T-helper 17 cell (primary cell): ENCODE measurements around the gene CCDC6. TPM values are rescaled to one million over a fixed set of nuclear protein-coding genes. Genes with fewer than 3 reads are reported as not detected.
"Not testable (repeated sequence)": the region's sequence is repeated elsewhere in the genome, so short reads cannot be mapped to it uniquely, and the experiment has no call there.

ENCODE experiments used
- ATAC-seq: fragments of 150-1000 bp; cut with Tn5 transposase; 2 replicates; pipeline ENCODE4 v1.10.0; 2021; ENCODE audit warnings: mild to moderate bottlenecking, moderate library complexity
- DNase-seq, 3 donors: peaks; one replicate each; pipeline versions ENCODE4 v3.0.0 to v3.0.0-alpha.2; 2020 to 2021
- H3K9me3 ChIP-seq: one replicate; pipeline ENCODE4 v1.7.0; 2013; ENCODE audit warnings: low read length, mild to moderate bottlenecking; ENCODE audit not compliant: control insufficient read depth, poor library complexity, severe bottlenecking
- H3K27ac Mint-ChIP-seq: one replicate; pipeline ENCODE4 v1.8.0; 2022; ENCODE audit warnings: mild to moderate bottlenecking, moderate library complexity, mixed read lengths
- H3K27me3 Mint-ChIP-seq: one replicate; pipeline ENCODE4 v1.8.0; 2022; ENCODE audit warnings: mixed read lengths
- H3K36me3 Mint-ChIP-seq: one replicate; pipeline ENCODE4 v1.8.0; 2022; ENCODE audit warnings: low read depth, mixed read lengths
- H3K4me1 Mint-ChIP-seq: one replicate; pipeline ENCODE4 v1.8.0; 2022; ENCODE audit warnings: mild to moderate bottlenecking, mixed read lengths
- H3K4me3 Mint-ChIP-seq: one replicate; pipeline ENCODE4 v1.8.0; 2022; ENCODE audit warnings: mild to moderate bottlenecking, moderate library complexity, mixed read lengths
- total RNA-seq, 4 donors: library from RNA in 2 of 4; stranded (reverse) in 2 of 4; gene quantifications; one replicate each; pipeline ENCODE4 v1.2.3 and lab custom pipeline; 2022 to 2026

The CCDC6 gene
- 10 to 100 TPM; 25.3 to 27.0 TPM for total RNA-seq
- total RNA-seq (lab: John Stamatoyannopoulos, UW), result 24.5 to 40.5 reads per million in 2 donors

DNA sequence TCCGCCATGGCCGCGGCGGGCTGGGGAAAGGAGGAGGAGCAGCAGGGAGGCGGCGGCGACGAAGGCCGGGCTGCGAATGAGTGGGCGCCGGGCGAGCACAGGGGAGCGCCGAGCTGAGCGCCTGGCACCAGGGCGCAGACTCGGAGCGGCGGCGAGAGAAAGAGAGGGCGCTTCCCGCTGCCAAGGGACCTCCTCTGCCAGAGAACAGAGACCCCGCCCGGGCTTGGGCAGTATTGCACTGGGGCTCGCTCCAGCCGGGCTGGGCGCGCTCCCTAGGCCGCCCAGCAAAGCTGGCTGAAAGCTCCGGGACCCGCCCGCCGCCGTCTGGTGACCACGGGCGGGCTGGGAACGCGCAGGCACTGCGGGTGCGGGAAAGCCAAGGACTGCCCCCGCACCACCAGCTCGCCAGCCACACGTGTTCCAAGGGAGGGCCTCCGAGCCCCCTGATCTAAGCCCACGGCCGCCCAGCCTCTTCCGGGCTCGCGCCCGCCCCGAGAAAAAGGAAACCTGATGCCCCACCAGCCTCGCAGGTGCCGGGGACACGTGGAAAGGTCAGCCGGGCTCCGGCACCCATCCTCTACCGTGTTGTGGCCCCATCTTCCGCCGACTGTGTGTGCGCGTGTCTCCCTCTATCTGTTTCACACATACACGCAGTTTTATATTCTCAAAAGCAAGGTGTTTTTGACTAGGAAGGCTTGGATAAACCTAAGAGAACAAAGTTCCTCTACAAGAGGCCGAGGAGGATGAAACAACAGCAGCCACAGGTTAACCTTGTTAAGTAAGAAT, at the start of gene CCDC6:
TSS of gene CCDC6 (minus strand) at position 140 of the 786 bp plus-strand sequence. CDS start at position 8, 132 bp downstream.
- Mint-ChIP-seq H3K36me3 (peaks cover 3% of the 10 kb centered on the region), H3K4me1 (peaks cover 54% of the 10 kb centered on the region), H3K27me3 (no peaks in the 10 kb centered on the region), H3K27ac (peak within 1 kb of the TSS; percentile 98), H3K4me3 (peak within 1 kb of the TSS; percentile 98)
- peak; percentile 84 to 92 (median 86) for DNase-seq
- peak; percentile 87 for ATAC-seq
- H3K9me3 ChIP-seq, result no peaks in the 10 kb centered on the region

DNA sequence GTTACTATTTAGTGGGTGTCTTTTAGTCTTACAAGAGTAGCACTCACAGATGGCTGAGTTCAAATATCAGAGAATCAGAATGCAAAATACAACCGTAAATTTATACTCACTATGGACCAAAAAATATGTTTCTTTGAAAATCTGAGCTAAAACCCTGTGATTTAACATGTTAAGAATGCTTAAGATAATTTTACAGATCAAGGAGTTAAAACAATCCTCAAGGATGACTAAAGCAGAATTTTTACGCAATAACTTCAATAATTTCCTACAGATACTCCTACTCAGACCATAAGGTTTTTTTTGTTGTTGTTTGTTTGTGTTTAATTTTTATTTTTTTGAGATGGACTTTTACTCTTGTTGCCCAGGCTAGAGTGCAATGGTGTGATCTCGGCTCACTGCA, 47.9 kb upstream of the CCDC6 start:
- Mint-ChIP-seq H3K27ac (no peak overlapping the region), H3K4me1 (no peaks in the 10 kb centered on the region), H3K27me3 (peaks cover 14% of the 10 kb centered on the region), H3K4me3 (no peak overlapping the region), H3K36me3 (no peaks in the 10 kb centered on the region)
- ATAC-seq (no peak), DNase-seq (no peak)
- H3K9me3 ChIP-seq, result no peaks in the 10 kb centered on the region

DNA sequence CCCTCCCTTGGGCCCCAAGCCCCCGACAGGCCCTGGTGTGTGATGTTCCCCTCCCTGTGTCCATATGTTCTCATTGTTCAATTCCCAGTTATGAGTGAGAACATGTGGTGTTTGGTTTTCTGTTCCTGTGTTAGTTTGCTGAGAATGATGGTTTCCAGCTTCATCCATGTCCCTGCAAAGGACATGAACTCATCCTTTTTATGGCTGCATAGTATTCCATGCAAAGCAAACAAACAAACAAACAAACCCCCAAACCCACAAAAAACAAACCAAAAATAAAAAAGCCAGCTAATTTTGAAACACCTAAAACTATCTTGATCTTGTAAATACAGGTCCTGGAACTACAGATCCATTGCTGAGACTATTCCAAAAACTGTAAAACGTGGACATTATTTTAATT, 47.4 kb upstream of the CCDC6 start:
- ATAC-seq, H3K36me3 Mint-ChIP-seq, H3K9me3 ChIP-seq, H3K27ac Mint-ChIP-seq, DNase-seq, H3K4me1 Mint-ChIP-seq, H3K4me3 Mint-ChIP-seq: not testable (repeated sequence)
- H3K27me3 Mint-ChIP-seq, result peaks cover 13% of the 10 kb centered on the region

DNA sequence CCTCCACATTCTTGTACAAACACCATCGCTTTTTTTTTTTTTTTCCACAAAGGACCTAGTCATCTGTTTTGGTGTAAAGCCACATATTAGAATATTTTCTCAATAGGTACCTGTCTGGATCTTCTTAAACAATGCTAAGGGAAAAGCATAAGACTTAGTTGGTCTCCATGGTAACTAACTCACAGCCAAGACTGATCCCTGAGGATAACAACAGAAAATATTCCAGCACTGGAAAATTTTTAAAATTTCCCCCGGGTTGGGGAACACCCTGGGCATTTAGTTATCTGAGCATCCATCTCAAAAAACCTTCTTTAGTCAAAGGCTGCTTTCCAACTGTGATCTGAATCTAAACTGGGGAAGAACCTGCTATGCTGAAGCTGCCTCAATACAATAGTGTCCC, 43.7 kb upstream of the CCDC6 start:
- DNase-seq (no peak), ATAC-seq (no peak)
- Mint-ChIP-seq H3K4me3 (no peak overlapping the region), H3K4me1 (no peaks in the 10 kb centered on the region), H3K36me3 (peaks cover 2% of the 10 kb centered on the region), H3K27me3 (peaks cover 22% of the 10 kb centered on the region), H3K27ac (no peak overlapping the region)
- no peaks in the 10 kb centered on the region for H3K9me3 ChIP-seq

DNA sequence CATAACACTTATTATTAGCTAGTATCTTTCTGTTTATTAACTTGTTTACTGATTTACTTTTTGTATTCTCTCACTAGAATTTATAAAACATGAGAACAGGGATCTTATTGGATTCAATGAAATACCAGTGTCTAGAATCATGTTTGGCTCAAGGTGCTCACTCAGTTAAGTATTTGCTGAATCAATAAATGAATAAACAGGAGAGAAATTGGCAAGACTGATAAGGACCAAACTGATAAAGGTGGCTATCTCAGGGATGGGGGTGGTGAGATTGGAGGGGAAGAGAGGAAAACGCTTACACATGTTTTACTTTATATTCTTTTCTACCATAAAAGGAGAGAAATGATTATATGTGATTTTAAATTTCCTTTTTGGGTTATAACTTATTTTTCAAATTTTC, 43.3 kb upstream of the CCDC6 start:
- peaks cover 25% of the 10 kb centered on the region for H3K27me3 Mint-ChIP-seq
- peaks cover 2% of the 10 kb centered on the region for H3K36me3 Mint-ChIP-seq
- H3K27ac Mint-ChIP-seq, result no peak overlapping the region
- H3K4me1 Mint-ChIP-seq, result no peaks in the 10 kb centered on the region
- H3K4me3 Mint-ChIP-seq, result no peak overlapping the region
- ATAC-seq (no peak), DNase-seq (no peak)
- H3K9me3 ChIP-seq, result no peaks in the 10 kb centered on the region

DNA sequence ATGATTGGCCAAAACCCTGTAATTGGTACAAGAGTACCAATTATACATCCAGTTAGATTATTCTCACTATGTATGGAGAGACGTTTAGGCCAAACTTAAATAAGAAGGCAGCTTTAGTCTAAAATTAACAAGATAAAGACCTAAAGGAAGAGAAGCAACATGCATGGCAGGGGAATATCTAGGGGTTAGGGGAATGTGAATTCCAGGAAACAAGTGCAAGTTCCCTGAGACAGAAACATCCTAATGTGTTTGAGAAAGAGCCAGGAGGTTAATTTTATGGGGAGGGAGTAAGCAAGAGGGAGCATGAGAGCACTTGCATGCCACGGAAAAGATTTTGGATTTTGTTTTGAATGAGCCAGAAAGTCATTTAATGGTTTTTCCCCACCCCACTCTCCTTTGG, 39.6 kb upstream of the CCDC6 start:
- DNase-seq (no peak), ATAC-seq (no peak)
- H3K4me1 Mint-ChIP-seq, result no peaks in the 10 kb centered on the region
- peaks cover 30% of the 10 kb centered on the region for H3K27me3 Mint-ChIP-seq
- peaks cover 2% of the 10 kb centered on the region for H3K36me3 Mint-ChIP-seq
- H3K27ac Mint-ChIP-seq, result no peak overlapping the region
- no peaks in the 10 kb centered on the region for H3K9me3 ChIP-seq
- no peak overlapping the region for H3K4me3 Mint-ChIP-seq

DNA sequence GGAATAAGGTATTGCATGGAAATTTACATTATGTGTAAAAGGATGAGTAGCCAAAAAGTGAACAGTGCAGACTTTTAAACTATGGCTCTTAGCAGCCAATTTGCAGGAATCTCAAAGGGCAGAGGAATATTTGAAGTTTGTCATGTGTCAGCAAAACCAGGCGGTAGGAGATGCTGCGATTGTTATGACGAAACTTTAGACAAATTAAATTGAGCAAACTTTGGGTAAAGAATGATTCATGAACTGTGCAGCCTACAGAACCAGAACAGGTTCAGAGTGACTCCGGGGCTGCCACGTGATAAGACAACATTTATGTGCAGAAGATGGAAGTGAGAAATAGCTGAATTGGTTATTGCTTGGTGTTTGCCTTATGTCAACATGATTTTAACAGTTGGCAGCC, 39.2 kb upstream of the CCDC6 start:
- ATAC-seq (no peak), DNase-seq (no peak)
- Mint-ChIP-seq H3K27ac (no peak overlapping the region), H3K4me3 (no peak overlapping the region), H3K4me1 (no peaks in the 10 kb centered on the region), H3K27me3 (peaks cover 30% of the 10 kb centered on the region), H3K36me3 (peaks cover 2% of the 10 kb centered on the region)
- H3K9me3 ChIP-seq, result no peaks in the 10 kb centered on the region

DNA sequence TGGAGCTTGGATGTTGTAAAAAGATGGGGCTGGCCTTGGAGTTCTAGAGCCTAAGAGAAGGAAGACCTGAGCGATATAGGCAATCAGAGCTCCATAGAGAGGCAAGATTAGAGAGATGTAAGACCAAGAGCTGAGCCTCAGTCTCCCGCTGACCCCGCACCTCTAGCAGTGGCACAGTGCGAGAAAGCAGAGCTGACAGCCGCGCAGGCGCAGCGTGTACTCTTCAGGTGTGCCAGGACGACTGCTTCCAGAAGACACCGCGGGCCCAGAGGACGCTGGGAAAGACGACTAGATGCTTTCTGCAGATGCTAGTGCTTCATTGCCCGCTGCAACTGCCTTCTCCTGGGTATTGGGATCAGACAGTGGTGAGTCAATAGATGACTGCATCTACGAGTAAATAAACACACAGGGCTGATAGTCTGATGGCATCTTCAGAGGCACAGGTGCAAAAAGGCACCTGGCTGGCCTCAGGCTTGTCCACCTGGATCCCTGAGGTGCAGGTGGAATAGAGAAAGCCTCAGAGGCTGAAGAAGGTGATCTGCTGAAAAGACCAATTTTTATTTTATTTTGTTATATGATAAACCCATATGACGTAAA, 38.1 kb upstream of the CCDC6 start:
- Mint-ChIP-seq H3K27me3 (peaks cover 30% of the 10 kb centered on the region), H3K36me3 (peaks cover 2% of the 10 kb centered on the region), H3K4me3 (no peak overlapping the region), H3K27ac (no peak overlapping the region), H3K4me1 (no peaks in the 10 kb centered on the region)
- ATAC-seq (no peak), DNase-seq (no peak)
- H3K9me3 ChIP-seq, result no peaks in the 10 kb centered on the region

DNA sequence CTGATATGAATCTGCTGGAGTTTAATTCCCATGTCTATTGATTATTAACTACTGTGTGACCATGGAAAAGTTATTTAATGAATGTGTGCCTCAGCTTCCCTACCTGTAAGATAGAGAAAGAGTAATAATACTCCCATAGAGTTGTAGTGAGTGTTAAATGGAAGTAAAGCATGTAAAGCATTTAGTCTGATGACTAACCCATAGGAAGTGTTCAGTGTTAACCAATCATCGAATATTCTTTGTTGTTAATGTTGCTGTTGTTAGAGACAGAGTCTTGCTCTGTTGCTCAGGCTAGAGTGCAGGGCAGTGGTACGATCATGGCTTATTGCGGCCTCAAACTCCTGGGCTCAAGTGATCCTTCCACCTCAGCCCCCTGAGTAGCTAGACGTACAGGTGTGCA, 36.2 kb upstream of the CCDC6 start:
- H3K36me3 Mint-ChIP-seq, result peaks cover 2% of the 10 kb centered on the region
- no peaks in the 10 kb centered on the region for H3K9me3 ChIP-seq
- peaks cover 37% of the 10 kb centered on the region for H3K27me3 Mint-ChIP-seq
- H3K4me1 Mint-ChIP-seq, result no peaks in the 10 kb centered on the region
- DNase-seq (no peak), ATAC-seq (no peak)
- H3K27ac Mint-ChIP-seq, result no peak overlapping the region
- H3K4me3 Mint-ChIP-seq, result no peak overlapping the region

DNA sequence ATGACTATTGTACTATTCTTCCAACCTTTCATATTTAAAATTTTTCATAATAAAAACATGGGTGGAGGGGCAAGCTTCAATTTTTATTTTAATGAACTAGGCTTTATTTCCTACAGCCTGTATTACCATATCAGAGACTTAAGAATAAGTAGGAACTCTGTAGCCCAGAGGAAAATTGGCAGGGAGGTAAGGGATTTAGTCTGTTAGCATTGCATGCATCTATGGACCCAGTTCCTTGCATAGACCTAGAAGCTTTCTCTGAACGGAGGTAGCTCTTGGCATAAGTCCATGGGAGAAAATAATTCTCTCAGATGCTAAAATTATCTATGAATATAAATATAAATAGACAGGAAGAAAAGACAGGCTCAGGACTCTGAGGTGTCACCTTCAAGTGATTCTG, 31.4 kb upstream of the CCDC6 start:
- Mint-ChIP-seq H3K4me1 (no peaks in the 10 kb centered on the region), H3K27ac (no peak overlapping the region), H3K36me3 (no peaks in the 10 kb centered on the region), H3K4me3 (no peak overlapping the region), H3K27me3 (peaks cover 19% of the 10 kb centered on the region)
- no peak for DNase-seq
- no peak for ATAC-seq
- H3K9me3 ChIP-seq, result no peaks in the 10 kb centered on the region

DNA sequence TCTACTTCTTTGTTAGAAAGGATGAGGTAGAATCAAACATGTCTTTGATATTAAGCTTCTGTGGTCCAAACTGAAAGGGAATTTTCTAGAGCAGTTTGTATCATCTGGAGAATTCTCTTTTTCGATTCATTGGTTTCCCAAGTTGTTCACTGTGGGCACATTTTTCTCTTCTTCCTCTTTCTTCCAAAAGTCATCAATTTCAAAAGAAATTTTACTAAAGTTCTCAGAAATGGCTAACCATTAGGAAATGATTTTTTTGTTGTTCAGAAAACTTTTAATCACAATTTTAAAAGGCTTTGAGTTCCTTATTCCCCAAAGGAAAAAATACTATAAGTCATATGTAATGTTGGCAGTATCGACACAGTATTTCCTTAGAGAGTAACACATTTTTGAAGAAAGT, 28.3 kb upstream of the CCDC6 start:
- no peaks in the 10 kb centered on the region for H3K4me1 Mint-ChIP-seq
- H3K27me3 Mint-ChIP-seq, result peaks cover 26% of the 10 kb centered on the region
- no peaks in the 10 kb centered on the region for H3K9me3 ChIP-seq
- H3K27ac Mint-ChIP-seq, result no peak overlapping the region
- H3K4me3 Mint-ChIP-seq, result no peak overlapping the region
- peaks cover 3% of the 10 kb centered on the region for H3K36me3 Mint-ChIP-seq
- DNase-seq (no peak), ATAC-seq (no peak)

DNA sequence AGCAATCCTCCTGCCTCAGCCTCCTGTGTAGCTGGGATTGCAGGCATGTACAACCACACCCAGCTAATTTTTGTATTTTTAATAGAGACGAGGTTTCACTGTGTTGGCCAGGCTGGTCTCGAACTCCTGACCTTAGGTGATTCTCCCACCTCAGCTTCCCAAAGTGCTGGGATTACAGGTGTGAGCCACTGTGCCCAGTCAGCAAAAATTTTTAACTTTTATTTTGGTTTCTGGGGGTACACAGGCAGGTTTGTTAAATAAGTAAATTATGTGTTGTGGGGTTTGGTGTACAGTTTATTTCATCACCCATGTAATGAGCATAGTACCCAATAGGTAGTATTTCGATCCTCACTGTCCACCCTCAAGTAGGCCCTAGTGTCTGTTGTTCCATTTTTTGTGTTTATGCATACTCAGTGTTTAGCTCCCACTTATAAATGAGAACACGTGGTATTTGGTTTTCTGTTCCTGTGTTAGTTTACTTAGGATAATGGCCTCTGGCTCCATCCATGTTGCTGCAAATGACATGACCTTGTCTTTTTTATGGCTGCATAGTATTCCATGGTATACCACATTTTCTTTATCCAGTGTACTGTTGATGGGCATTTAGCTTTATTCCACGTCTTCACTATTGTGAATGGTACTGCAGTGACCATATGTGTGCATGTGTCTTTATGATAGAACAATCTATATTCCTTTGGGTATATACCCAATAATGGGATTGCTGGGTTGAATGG, 24.6 kb upstream of the CCDC6 start:
- not testable (repeated sequence) for H3K4me3 Mint-ChIP-seq, H3K4me1 Mint-ChIP-seq, DNase-seq, H3K27ac Mint-ChIP-seq, H3K36me3 Mint-ChIP-seq, ATAC-seq, H3K9me3 ChIP-seq
- peaks cover 23% of the 10 kb centered on the region for H3K27me3 Mint-ChIP-seq

DNA sequence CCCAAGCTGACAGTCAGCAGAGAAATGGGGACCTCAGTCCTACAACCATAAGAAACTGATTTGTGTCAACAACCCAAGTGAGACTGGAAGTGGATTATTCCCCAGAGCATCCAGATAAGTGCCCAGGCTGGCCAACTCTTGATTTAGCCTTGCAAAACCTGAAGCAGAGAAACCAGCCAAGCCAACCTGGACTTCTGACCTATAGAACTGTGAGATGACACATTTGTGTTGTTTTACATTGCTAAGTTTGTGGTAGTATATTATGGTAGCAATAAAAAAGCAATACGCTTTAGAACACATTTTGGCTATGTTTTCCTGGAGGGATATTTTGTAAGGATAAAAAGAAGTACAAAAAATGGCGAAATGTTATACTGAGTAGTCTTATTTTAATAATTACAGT, 19.7 kb upstream of the CCDC6 start:
- Mint-ChIP-seq H3K4me1 (no peaks in the 10 kb centered on the region), H3K36me3 (peaks cover 3% of the 10 kb centered on the region), H3K27me3 (peaks cover 9% of the 10 kb centered on the region), H3K4me3 (no peak overlapping the region), H3K27ac (no peak overlapping the region)
- no peak for DNase-seq
- peaks cover 6% of the 10 kb centered on the region for H3K9me3 ChIP-seq
- no peak for ATAC-seq
